A673 (cell line): Measurements from ENCODE around the gene SPATA6L.

Source experiments
- EZH2 ChIP-seq: fragments of 200-600 bp; sonication (generic); IDR thresholded peaks from 2 replicates; pipeline ENCODE4 v1.6.1; 2017; ENCODE audit warnings: borderline replicate concordance, low read depth, mild to moderate bottlenecking, mixed read lengths, antibody characterized with exemption, low read length; ENCODE audit not compliant: poor library complexity, severe bottlenecking
- TF ChIP-seq, protein P1 (sequence below): fragments of 300-800, 200-600 bp; sonication (generic); conservative IDR thresholded peaks from 2 replicates; pipeline ENCODE4 v1.5.1; 2017; ENCODE audit warnings: low read depth, mild to moderate bottlenecking, antibody characterized with exemption, low read length, moderate library complexity, mixed read lengths

DNA sequence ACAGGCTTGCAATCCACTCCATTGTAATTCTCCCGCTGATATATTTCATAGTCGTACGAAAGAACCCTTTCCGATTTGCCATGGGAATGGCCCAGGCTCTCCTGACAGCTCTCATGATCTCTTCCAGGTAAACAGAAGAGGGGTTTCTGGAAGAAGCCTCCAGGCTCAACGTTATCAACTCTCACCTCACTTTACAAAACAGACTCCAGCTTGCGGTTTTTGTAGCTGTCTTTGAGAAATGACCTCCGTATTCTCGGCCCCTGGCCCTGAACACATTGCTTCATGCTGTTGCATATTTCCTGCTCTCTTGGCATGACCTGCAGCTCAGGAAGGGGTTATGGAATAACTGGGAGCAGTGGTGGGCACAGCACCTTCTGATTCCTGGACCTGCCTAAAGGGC lies 90.3 kb downstream of the SPATA6L start:
- TF ChIP-seq, protein P1, sequence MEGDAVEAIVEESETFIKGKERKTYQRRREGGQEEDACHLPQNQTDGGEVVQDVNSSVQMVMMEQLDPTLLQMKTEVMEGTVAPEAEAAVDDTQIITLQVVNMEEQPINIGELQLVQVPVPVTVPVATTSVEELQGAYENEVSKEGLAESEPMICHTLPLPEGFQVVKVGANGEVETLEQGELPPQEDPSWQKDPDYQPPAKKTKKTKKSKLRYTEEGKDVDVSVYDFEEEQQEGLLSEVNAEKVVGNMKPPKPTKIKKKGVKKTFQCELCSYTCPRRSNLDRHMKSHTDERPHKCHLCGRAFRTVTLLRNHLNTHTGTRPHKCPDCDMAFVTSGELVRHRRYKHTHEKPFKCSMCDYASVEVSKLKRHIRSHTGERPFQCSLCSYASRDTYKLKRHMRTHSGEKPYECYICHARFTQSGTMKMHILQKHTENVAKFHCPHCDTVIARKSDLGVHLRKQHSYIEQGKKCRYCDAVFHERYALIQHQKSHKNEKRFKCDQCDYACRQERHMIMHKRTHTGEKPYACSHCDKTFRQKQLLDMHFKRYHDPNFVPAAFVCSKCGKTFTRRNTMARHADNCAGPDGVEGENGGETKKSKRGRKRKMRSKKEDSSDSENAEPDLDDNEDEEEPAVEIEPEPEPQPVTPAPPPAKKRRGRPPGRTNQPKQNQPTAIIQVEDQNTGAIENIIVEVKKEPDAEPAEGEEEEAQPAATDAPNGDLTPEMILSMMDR: no peak
- TF ChIP-seq EZH2: no peak
